RCC 7860 (cell line): Measurements from ENCODE around the gene NT5E.
"Not testable (repeated sequence)": the region's sequence is repeated elsewhere in the genome, so short reads cannot be mapped to it uniquely, and the experiment has no call there.

Source experiments
- DNase-seq: peaks from one replicate; pipeline ENCODE4 v3.0.0-alpha.2; 2015; ENCODE audit warnings: low spot score
- FAIRE-seq: peaks from 2 replicates; lab custom pipeline; 2012; peaks lifted over from hg19 to GRCh38; lab: Jason Lieb, UNC

The NT5E gene

GRCh38 chr6:85483846-85484245 is 34.0 kb downstream of the NT5E start:
- no peak for FAIRE-seq

GRCh38 chr6:85484948-85485347 is 35.1 kb downstream of the NT5E start:
- DNase-seq (no peak), FAIRE-seq (no peak)

More at GRCh38 chr6:85483846-85484245, 34.0 kb downstream of the NT5E start:
- no peak for DNase-seq

GRCh38 chr6:85490516-85491248 is 40.8 kb downstream of the NT5E start:
- DNase-seq (peak; percentile 16), FAIRE-seq (no peak)

GRCh38 chr6:85493389-85493788 is 43.5 kb downstream of the NT5E start:
- FAIRE-seq (no peak), DNase-seq (no peak)

GRCh38 chr6:85494547-85495536 is 45.0 kb downstream of the NT5E start:
- DNase-seq (no peak), FAIRE-seq (no peak)

GRCh38 chr6:85496009-85496579 is 46.2 kb downstream of the NT5E start:
- DNase-seq (no peak), FAIRE-seq (no peak)

GRCh38 chr6:85496856-85497255 is 47.0 kb downstream of the NT5E start:
- FAIRE-seq (no peak), DNase-seq (no peak)

GRCh38 chr6:85498596-85499258 is 48.8 kb downstream of the NT5E start:
- FAIRE-seq: no peak

GRCh38 chr6:85506441-85507093 is 56.7 kb downstream of the NT5E start:
- DNase-seq: no peak
- FAIRE-seq: no peak

More at GRCh38 chr6:85498596-85499258, 48.8 kb downstream of the NT5E start:
- DNase-seq: peak; percentile 44

- no peak for DNase-seq
- FAIRE-seq: peak; percentile 61
Measured at GRCh38 chr6:85516168-85516567, 66.3 kb downstream of the NT5E start.

GRCh38 chr6:85524281-85524680 is 74.4 kb downstream of the NT5E start:
- not testable (repeated sequence) for DNase-seq, FAIRE-seq

GRCh38 chr6:85537055-85537494 is 87.2 kb downstream of the NT5E start:
- DNase-seq (peak; percentile 16), FAIRE-seq (peak; percentile 83)

- DNase-seq (no peak), FAIRE-seq (no peak)
Measured at GRCh38 chr6:85544776-85545175, 94.9 kb downstream of the NT5E start.
